IPS-18c (cell line): ENCODE results near the gene FBP2.

Experiments used
- H3K4me3 ChIP-seq: 2 replicates; pipeline ENCODE4 v1.7.0; 2013; ENCODE audit warnings: low read depth, mild to moderate bottlenecking, low read length, moderate library complexity; ENCODE audit not compliant: insufficient read depth
- H3K9me3 ChIP-seq: one replicate; pipeline ENCODE4 v1.6.1; 2013; ENCODE audit warnings: mild to moderate bottlenecking, low read length, moderate library complexity; ENCODE audit not compliant: control insufficient read depth, insufficient read depth

The FBP2 gene

GRCh38 chr9:94534901-94535300 is 58.7 kb downstream of the FBP2 start:
- Histone ChIP-seq H3K9me3 (no peaks in the 10 kb centered on the region), H3K4me3 (no peak overlapping the region)

GRCh38 chr9:94533601-94534000 is 60.0 kb downstream of the FBP2 start:
- Histone ChIP-seq H3K9me3 (no peaks in the 10 kb centered on the region), H3K4me3 (no peak overlapping the region)

GRCh38 chr9:94533155-94533554 is 60.5 kb downstream of the FBP2 start:
- no peak overlapping the region for H3K4me3 ChIP-seq
- H3K9me3 ChIP-seq: no peaks in the 10 kb centered on the region

GRCh38 chr9:94528886-94529285 is 64.7 kb downstream of the FBP2 start:
- Histone ChIP-seq H3K4me3 (no peak overlapping the region), H3K9me3 (no peaks in the 10 kb centered on the region)

GRCh38 chr9:94526951-94527350 is 66.7 kb downstream of the FBP2 start:
- Histone ChIP-seq H3K4me3 (no peak overlapping the region), H3K9me3 (no peaks in the 10 kb centered on the region)

- Histone ChIP-seq H3K4me3 (no peak overlapping the region), H3K9me3 (no peaks in the 10 kb centered on the region)
Measured at GRCh38 chr9:94526271-94526670, 67.4 kb downstream of the FBP2 start.

GRCh38 chr9:94525396-94526035 is 68.1 kb downstream of the FBP2 start:
- no peak overlapping the region for H3K4me3 ChIP-seq
- H3K9me3 ChIP-seq: no peaks in the 10 kb centered on the region

GRCh38 chr9:94517254-94517653 is 76.4 kb downstream of the FBP2 start:
- Histone ChIP-seq H3K4me3 (no peak overlapping the region), H3K9me3 (peaks cover 2% of the 10 kb centered on the region)

GRCh38 chr9:94514722-94515121 is 78.9 kb downstream of the FBP2 start:
- peaks cover 2% of the 10 kb centered on the region for H3K9me3 ChIP-seq
- no peak overlapping the region for H3K4me3 ChIP-seq

GRCh38 chr9:94511955-94512265 is 81.7 kb downstream of the FBP2 start:
- peaks cover 2% of the 10 kb centered on the region for H3K9me3 ChIP-seq
- H3K4me3 ChIP-seq: no peak overlapping the region

- no peak overlapping the region for H3K4me3 ChIP-seq
Measured at GRCh38 chr9:94511134-94511954, 82.3 kb downstream of the FBP2 start.

More at GRCh38 chr9:94511134-94511954, 82.3 kb downstream of the FBP2 start:
- peaks cover 2% of the 10 kb centered on the region for H3K9me3 ChIP-seq
